SW480 (cell line): ENCODE results near the gene FGFBP1.
"Not testable (repeated sequence)": the region's sequence is repeated elsewhere in the genome, so short reads cannot be mapped to it uniquely, and the experiment has no call there.

Experiments used
- DNase-seq: peaks from one replicate; pipeline ENCODE4 v3.0.0-alpha.2; 2016; ENCODE audit warnings: low spot score

FGFBP1 gene

GRCh38 chr4:15945516-15945915 lies 7.0 kb upstream of the FGFBP1 start:
- DNase-seq, result no peak

- no peak for DNase-seq
Observed at GRCh38 chr4:15944895-15945294, 6.4 kb upstream of the FGFBP1 start.

- no peak for DNase-seq
Observed at GRCh38 chr4:15942283-15942682, 3.7 kb upstream of the FGFBP1 start.

GRCh38 chr4:15938182-15938581 lies 358 bp downstream of the FGFBP1 start:
- peak; percentile 78 for DNase-seq

GRCh38 chr4:15936495-15936894 lies 2.0 kb downstream of the FGFBP1 start:
- DNase-seq, result no peak

- DNase-seq, result no peak
Observed at GRCh38 chr4:15935504-15936402, 2.8 kb downstream of the FGFBP1 start.

GRCh38 chr4:15934259-15934658 lies 4.3 kb downstream of the FGFBP1 start:
- DNase-seq, result no peak

- DNase-seq, result no peak
Observed at GRCh38 chr4:15931451-15932210, 6.9 kb downstream of the FGFBP1 start.

GRCh38 chr4:15930314-15930713 lies 8.2 kb downstream of the FGFBP1 start:
- no peak for DNase-seq

GRCh38 chr4:15929540-15929939 lies 9.0 kb downstream of the FGFBP1 start:
- DNase-seq, result no peak

GRCh38 chr4:15928883-15929282 lies 9.7 kb downstream of the FGFBP1 start:
- no peak for DNase-seq

- DNase-seq, result no peak
Observed at GRCh38 chr4:15926486-15926885, 12.1 kb downstream of the FGFBP1 start.

GRCh38 chr4:15925830-15926229 lies 12.7 kb downstream of the FGFBP1 start:
- DNase-seq, result no peak

- DNase-seq, result no peak
Observed at GRCh38 chr4:15921592-15921932, 17.0 kb downstream of the FGFBP1 start.

- DNase-seq, result peak; percentile 70
Observed at GRCh38 chr4:15920723-15921591, 17.6 kb downstream of the FGFBP1 start.

GRCh38 chr4:15918484-15919129 lies 19.9 kb downstream of the FGFBP1 start:
- DNase-seq, result no peak

- no peak for DNase-seq
Observed at GRCh38 chr4:15917297-15917696, 21.2 kb downstream of the FGFBP1 start.

- not testable (repeated sequence) for DNase-seq
Observed at GRCh38 chr4:15916358-15916757, 22.2 kb downstream of the FGFBP1 start.

GRCh38 chr4:15914736-15915135 lies 23.8 kb downstream of the FGFBP1 start:
- no peak for DNase-seq

GRCh38 chr4:15914291-15914690 lies 24.2 kb downstream of the FGFBP1 start:
- no peak for DNase-seq

- no peak for DNase-seq
Observed at GRCh38 chr4:15913631-15913970, 24.9 kb downstream of the FGFBP1 start.
